Forelimb muscle (tissue), 1 donor: ENCODE results near the gene CST5. TPM values are rescaled to one million over a fixed set of nuclear protein-coding genes. Genes with fewer than 3 reads are reported as not detected.
"Not testable (repeated sequence)": the region's sequence is repeated elsewhere in the genome, so short reads cannot be mapped to it uniquely, and the experiment has no call there.

ENCODE experiments used
- DNase-seq: peaks from one replicate; pipeline ENCODE4 v3.0.0-alpha.2; 2013; ENCODE audit warnings: low read depth
- polyA plus RNA-seq: library from polyadenylated mRNA; unstranded; fragments of 120-200 nt; gene quantifications from one replicate; pipeline ENCODE4 v1.2.1, GENCODE V29; 2013; ENCODE audit not compliant: insufficient read length

CST5 gene
- polyA plus RNA-seq, 1 donor = not detected

DNA sequence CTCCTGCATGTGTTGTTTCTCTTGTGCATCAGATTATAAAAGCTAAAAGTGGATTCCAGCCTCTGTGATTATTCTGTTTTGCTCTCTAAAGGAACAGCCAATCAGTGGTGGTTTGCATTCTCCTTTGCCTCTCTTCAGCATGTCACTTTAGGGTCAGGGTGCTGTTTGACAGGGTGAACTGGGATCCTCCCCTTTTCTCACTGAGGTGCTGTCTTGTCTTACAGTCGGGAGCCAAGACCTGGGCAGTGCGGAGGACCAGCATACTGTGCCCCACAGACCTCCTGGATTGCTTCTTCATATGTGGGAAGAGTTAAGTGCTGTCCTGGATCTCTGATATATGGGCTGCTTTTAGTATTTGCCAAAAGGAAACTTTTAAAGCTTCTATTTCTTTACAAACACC lies 37.9 kb downstream of the CST5 start:
- no peak for DNase-seq

DNA sequence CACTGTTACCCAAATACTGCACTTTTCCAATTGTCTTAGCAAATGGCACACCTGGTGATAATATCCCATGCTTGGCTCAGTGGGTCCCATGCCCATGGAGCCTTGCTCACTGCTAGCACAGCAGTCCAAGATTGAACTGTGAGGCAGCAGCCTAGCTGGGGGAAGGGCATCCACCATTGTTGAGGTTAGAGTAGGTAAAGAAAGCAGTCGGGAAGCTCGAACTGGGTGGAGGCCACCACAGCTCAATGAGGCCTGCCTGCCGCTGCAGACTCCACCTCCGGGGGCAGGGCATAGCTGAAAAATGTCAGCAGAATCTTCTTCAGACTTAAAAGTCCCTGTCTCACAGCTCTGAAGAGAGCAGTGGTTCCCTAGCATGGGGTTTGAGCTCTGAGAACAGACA lies 43.8 kb downstream of the CST5 start:
- no peak for DNase-seq

- no peak for DNase-seq
Observed at GRCh38 chr20:23832775-23833513, 46.6 kb downstream of the CST5 start.

GRCh38 chr20:23831961-23832360 lies 47.6 kb downstream of the CST5 start:
- not testable (repeated sequence) for DNase-seq

GRCh38 chr20:23826541-23827021 lies 53.0 kb downstream of the CST5 start, which contains the start of gene CST2:
Gene CST2, minus strand, starts transcription at chr20:23826729. Its CDS starts 69 bp downstream, at chr20:23826660.
- DNase-seq = no peak

Other genes starting within 250 kb of the CST5 start
- 101 TPM for gene CST3, start 241.8 kb downstream of the CST5 start, polyA plus RNA-seq
- not detected for gene CST4, start 190.7 kb downstream of the CST5 start, polyA plus RNA-seq
- gene CST1, start 128.8 kb downstream of the CST5 start, polyA plus RNA-seq = not detected
- not detected for gene CST2, start 53.0 kb downstream of the CST5 start, polyA plus RNA-seq
- not detected for gene GGTLC1, start 109.0 kb upstream of the CST5 start, polyA plus RNA-seq